Measurements from ENCODE around the gene CNOT11.

The CNOT11 gene

GRCh38 chr2:101281482-101281881 lies 28.8 kb downstream of the CNOT11 start:
- Histone ChIP-seq H3K9me3 (ENCODE audit: control insufficient read depth, low read length) (no peaks in the 10 kb centered on the region), H3K36me3 (ENCODE audit: control insufficient read depth, insufficient read depth, low read length) (no peaks in the 10 kb centered on the region)
- TF ChIP-seq CTCF (IDR thresholded peaks at IDR 0.05) = no peak

GRCh38 chr2:101282980-101283379 lies 30.3 kb downstream of the CNOT11 start:
- H3K9ac ChIP-seq = no peak overlapping the region
- no peak for TF ChIP-seq CTCF (IDR thresholded peaks at IDR 0.05)
- no peak overlapping the region for H2AFZ ChIP-seq
- H3K4me1 ChIP-seq = no peaks in the 10 kb centered on the region
- H3K79me2 ChIP-seq = no peaks in the 10 kb centered on the region
- no peak overlapping the region for H3K27ac ChIP-seq
- no peaks in the 10 kb centered on the region for H3K9me3 ChIP-seq (ENCODE audit: control insufficient read depth, low read length)
- no peaks in the 10 kb centered on the region for H3K27me3 ChIP-seq (ENCODE audit: control insufficient read depth, insufficient read depth, low read length)
- H3K36me3 ChIP-seq (ENCODE audit: control insufficient read depth, insufficient read depth, low read length) = no peaks in the 10 kb centered on the region
- H3K4me2 ChIP-seq (ENCODE audit: low read length) = no peak overlapping the region
- no peak overlapping the region for H3K4me3 ChIP-seq (ENCODE audit: low read depth, low read length)

More at GRCh38 chr2:101281482-101281881, 28.8 kb downstream of the CNOT11 start:
- H3K4me3 ChIP-seq (ENCODE audit: low read depth, low read length) = no peak overlapping the region
- H3K4me1 ChIP-seq = no peaks in the 10 kb centered on the region
- no peak overlapping the region for H3K9ac ChIP-seq
- H3K4me2 ChIP-seq (ENCODE audit: low read length) = no peak overlapping the region
- H3K27ac ChIP-seq = no peak overlapping the region
- H3K27me3 ChIP-seq (ENCODE audit: control insufficient read depth, insufficient read depth, low read length) = no peaks in the 10 kb centered on the region
- no peaks in the 10 kb centered on the region for H3K79me2 ChIP-seq
- no peak overlapping the region for H2AFZ ChIP-seq

GRCh38 chr2:101286684-101287083 lies 34.0 kb downstream of the CNOT11 start:
- Histone ChIP-seq H2AFZ (no peak overlapping the region), H3K79me2 (no peaks in the 10 kb centered on the region), H3K9ac (no peak overlapping the region), H3K36me3 (ENCODE audit: control insufficient read depth, insufficient read depth, low read length) (no peaks in the 10 kb centered on the region), H3K9me3 (ENCODE audit: control insufficient read depth, low read length) (no peaks in the 10 kb centered on the region), H3K4me3 (ENCODE audit: low read depth, low read length) (no peak overlapping the region), H3K27ac (no peak overlapping the region), H3K4me2 (ENCODE audit: low read length) (no peak overlapping the region), H3K27me3 (ENCODE audit: control insufficient read depth, insufficient read depth, low read length) (no peaks in the 10 kb centered on the region), H3K4me1 (no peaks in the 10 kb centered on the region)
- no peak for TF ChIP-seq CTCF (IDR thresholded peaks at IDR 0.05)

GRCh38 chr2:101287303-101287702 lies 34.6 kb downstream of the CNOT11 start:
- Histone ChIP-seq H3K36me3 (ENCODE audit: control insufficient read depth, insufficient read depth, low read length) (no peaks in the 10 kb centered on the region), H3K9me3 (ENCODE audit: control insufficient read depth, low read length) (no peaks in the 10 kb centered on the region)

More at GRCh38 chr2:101287303-101287702, 34.6 kb downstream of the CNOT11 start:
- Histone ChIP-seq H3K27ac (no peak overlapping the region), H3K4me1 (no peaks in the 10 kb centered on the region), H3K27me3 (ENCODE audit: control insufficient read depth, insufficient read depth, low read length) (no peaks in the 10 kb centered on the region), H3K4me2 (ENCODE audit: low read length) (no peak overlapping the region), H3K79me2 (no peaks in the 10 kb centered on the region), H2AFZ (no peak overlapping the region), H3K4me3 (ENCODE audit: low read depth, low read length) (no peak overlapping the region), H3K9ac (no peak overlapping the region)
- no peak for TF ChIP-seq CTCF (IDR thresholded peaks at IDR 0.05)

Measured in parathyroid adenoma (tissue), 2 donors.